IMR-90 (cell line): ENCODE data around the gene TSPAN14. TPM values are rescaled to one million over a fixed set of nuclear protein-coding genes. Genes with fewer than 3 reads are reported as not detected.

Experiments used
- ATAC-seq: fragments of 200-7000 bp; cut with Tn5 transposase; 2 replicates; pipeline ENCODE4 v1.9.1; 2020; ENCODE audit warnings: low read depth, mild to moderate bottlenecking, moderate library complexity
- BruUV-seq: library from RNA; stranded (reverse); fragments of 400-500 nt; replicated peaks from 2 replicates; lab custom pipeline; 2021; lab: Mats Ljungman, UMichigan
- CTCF ChIA-PET: fragments of 300-600 bp; formaldehyde crosslinking; extraction: SDS; loops from one replicate; lab custom pipeline; 2021; ENCODE audit warnings: antibody characterized with exemption; lab: Yijun Ruan, JAX
- POLR2A ChIA-PET: fragments of 300-600 bp; sonication (Branson Sonifier 250); formaldehyde crosslinking; loops from one replicate; lab custom pipeline; 2022; ENCODE audit warnings: antibody characterized with exemption; ENCODE audit not compliant: unreplicated experiment; lab: Charles Lee
- DNase-seq: peaks from one replicate; pipeline ENCODE4 v3.0.0; 2013
- H2AFZ ChIP-seq: replicated peaks from 2 replicates; pipeline ENCODE3; 2013; ENCODE audit warnings: low read length, mild to moderate bottlenecking; ENCODE audit not compliant: poor library complexity
- H2AK5ac ChIP-seq: 2 replicates; pipeline ENCODE4 v1.6.1; 2013; ENCODE audit warnings: low read depth, low read length, inconsistent platforms
- H2AK9ac ChIP-seq: replicated peaks from 2 replicates; pipeline ENCODE3; 2013; ENCODE audit warnings: mild to moderate bottlenecking, low read depth, low read length, moderate library complexity; ENCODE audit not compliant: poor library complexity
- H2BK120ac ChIP-seq: 2 replicates; pipeline ENCODE4 v1.6.1; 2013; ENCODE audit warnings: low read depth, low read length, inconsistent platforms
- H2BK15ac ChIP-seq: 3 replicates; pipeline ENCODE4 v1.6.1; 2013; ENCODE audit warnings: low read depth, low read length, inconsistent platforms
- H2BK20ac ChIP-seq: 2 replicates; pipeline ENCODE4 v1.6.1; 2013; ENCODE audit warnings: low read depth, mild to moderate bottlenecking, inconsistent platforms, low read length, moderate library complexity
- H2BK5ac ChIP-seq: 2 replicates; pipeline ENCODE4 v1.6.1; 2013; ENCODE audit warnings: mild to moderate bottlenecking, low read depth, low read length, inconsistent platforms; ENCODE audit not compliant: poor library complexity, severe bottlenecking
- H3K14ac ChIP-seq: replicated peaks from 2 replicates; pipeline ENCODE4 v1.6.1; 2013; ENCODE audit warnings: low read depth, low read length, inconsistent platforms
- H3K18ac ChIP-seq: 2 replicates; pipeline ENCODE4 v1.6.1; 2013; ENCODE audit warnings: low read depth, low read length, control low read depth
- H3K23ac ChIP-seq: 2 replicates; pipeline ENCODE4 v1.6.1; 2013; ENCODE audit warnings: low read depth, low read length, inconsistent platforms
- H3K27ac ChIP-seq: 2 replicates; pipeline ENCODE4 v1.5.1; 2013; ENCODE audit warnings: mild to moderate bottlenecking, control low read depth, low read length; ENCODE audit not compliant: insufficient read depth
- H3K27me3 ChIP-seq: 2 replicates; pipeline ENCODE4 v1.6.1; 2013; ENCODE audit warnings: low read length; ENCODE audit not compliant: control insufficient read depth, insufficient read depth
- H3K36me3 ChIP-seq: 2 replicates; pipeline ENCODE4 v1.6.1; 2013; ENCODE audit warnings: low read length, mixed read lengths; ENCODE audit not compliant: control insufficient read depth, insufficient read depth
- H3K4ac ChIP-seq: 2 replicates; pipeline ENCODE4 v1.6.1; 2013; ENCODE audit warnings: low read depth, low read length, inconsistent platforms
- H3K4me1 ChIP-seq: 2 replicates; pipeline ENCODE4 v1.6.1; 2013; ENCODE audit warnings: low read length, mixed read lengths; ENCODE audit not compliant: control insufficient read depth, insufficient read depth
- H3K4me2 ChIP-seq: 2 replicates; pipeline ENCODE4 v1.6.1; 2013; ENCODE audit warnings: low read depth, mild to moderate bottlenecking, control low read depth, low read length, moderate library complexity
- H3K4me3 ChIP-seq: 2 replicates; pipeline ENCODE4 v1.5.1; 2013; ENCODE audit warnings: low read depth, mild to moderate bottlenecking, control low read depth, low read length, moderate library complexity; ENCODE audit not compliant: insufficient read depth
- H3K56ac ChIP-seq: 2 replicates; pipeline ENCODE4 v1.6.1; 2013; ENCODE audit warnings: low read length, inconsistent platforms; ENCODE audit not compliant: insufficient read depth; ENCODE audit errors: extremely low read depth
- H3K79me1 ChIP-seq, 2 experiments: 2 replicates each; pipeline ENCODE4 v1.6.1; 2013; ENCODE audit warnings: low read length in 2 of 2, inconsistent platforms in 1 of 2, low read depth in 1 of 2
- H3K9ac ChIP-seq: 2 replicates; pipeline ENCODE4 v1.6.1; 2013; ENCODE audit warnings: low read depth, low read length, control low read depth
- H3K9me1 ChIP-seq: 2 replicates; pipeline ENCODE4 v1.6.1; 2013; ENCODE audit warnings: low read length, inconsistent platforms; ENCODE audit not compliant: insufficient read depth
- H3K9me3 ChIP-seq: 2 replicates; pipeline ENCODE4 v1.6.1; 2013; ENCODE audit warnings: low read length; ENCODE audit not compliant: control insufficient read depth, insufficient read depth
- H4K20me1 ChIP-seq: 2 replicates; pipeline ENCODE4 v1.6.1; 2013; ENCODE audit warnings: low read length, inconsistent platforms; ENCODE audit not compliant: insufficient read depth
- H4K5ac ChIP-seq: 2 replicates; pipeline ENCODE4 v1.6.1; 2013; ENCODE audit warnings: mild to moderate bottlenecking, low read depth, low read length, control low read depth
- H4K8ac ChIP-seq, 2 experiments: 2 replicates each; pipeline ENCODE4 v1.6.1; 2013; ENCODE audit warnings: low read depth in 2 of 2, low read length in 2 of 2, control low read depth in 1 of 2, inconsistent platforms in 1 of 2
- H4K91ac ChIP-seq: 2 replicates; pipeline ENCODE4 v1.6.1; 2013; ENCODE audit warnings: low read depth, low read length, inconsistent platforms; ENCODE audit not compliant: insufficient read depth
- BHLHE40 ChIP-seq: fragments of 150-350 bp; IDR thresholded peaks from 2 replicates; pipeline ENCODE4 v1.6.1; 2016; ENCODE audit warnings: mild to moderate bottlenecking, low read depth, low read length
- CHD1 ChIP-seq: IDR thresholded peaks from 2 replicates; pipeline ENCODE4 v1.6.1; 2012; ENCODE audit warnings: low read depth, low read length, improper control_type of control experiment
- CTCF ChIP-seq: conservative IDR thresholded peaks from 2 replicates; pipeline ENCODE4 v1.5.1; 2012; ENCODE audit warnings: mild to moderate bottlenecking, low read depth, low read length, improper control_type of control experiment
- FOS ChIP-seq: fragments of 150-350 bp; IDR thresholded peaks from 2 replicates; pipeline ENCODE4 v1.6.1; 2016; ENCODE audit warnings: low read depth, low read length
- MAZ ChIP-seq: IDR thresholded peaks from 2 replicates; pipeline ENCODE4 v1.6.1; 2012; ENCODE audit warnings: low read depth, mild to moderate bottlenecking, low read length, improper control_type of control experiment, moderate library complexity, borderline replicate concordance
- MXI1 ChIP-seq: IDR thresholded peaks from 2 replicates; pipeline ENCODE4 v1.6.1; 2012; ENCODE audit warnings: low read depth, mild to moderate bottlenecking, low read length, moderate library complexity, borderline replicate concordance
- NFE2L2 ChIP-seq: fragments of 150-350 bp; IDR thresholded peaks from 2 replicates; pipeline ENCODE4 v1.6.1; 2016; ENCODE audit warnings: low read depth, mild to moderate bottlenecking, low read length
- RAD21 ChIP-seq: IDR thresholded peaks from 2 replicates; pipeline ENCODE4 v1.6.1; 2012; ENCODE audit warnings: low read length, improper control_type of control experiment
- RCOR1 ChIP-seq: IDR thresholded peaks from 2 replicates; pipeline ENCODE4 v1.6.1; 2012; ENCODE audit warnings: mild to moderate bottlenecking, low read length, improper control_type of control experiment; ENCODE audit not compliant: insufficient replicate concordance
- RFX5 ChIP-seq: IDR thresholded peaks from 2 replicates; pipeline ENCODE4 v1.8.0; 2012; ENCODE audit warnings: low read depth, mild to moderate bottlenecking, low read length, moderate library complexity
- USF2 ChIP-seq: fragments of 150-350 bp; IDR thresholded peaks from 2 replicates; pipeline ENCODE4 v1.6.1; 2017; ENCODE audit warnings: mild to moderate bottlenecking, antibody characterized with exemption, low read length, low read depth
- WGBS, 2 experiments: methylation state at CpG; one replicate each; pipeline versions ENCODE4 v1.1.5 to v1.1.7; 2013; ENCODE audit warnings: missing lambda C conversion rate in 2 of 2; ENCODE audit not compliant: insufficient read length in 1 of 2; ENCODE audit errors: extremely low coverage in 2 of 2; 5-methylcytosine and 5-hydroxymethylcytosine counted together
- dilution Hi-C: fragments of 300-500 bp; cut with HindIII; formaldehyde crosslinking; loops from one replicate; pipeline ENCODE4 v1.14.3; 2018; ENCODE audit warnings: low sequenced_read_pairs; ENCODE audit not compliant: unreplicated experiment
- in situ Hi-C: fragments of 300-500 bp; cut with MboI; formaldehyde crosslinking; loops from 3 replicates; pipeline ENCODE4 v1.14.3; 2019; ENCODE audit warnings: low sequenced_read_pairs, inconsistent platforms, mixed read lengths
- intact Hi-C: fragments of 100-400 bp; cut with micrococcal nuclease; formaldehyde crosslinking; loops from 2 replicates; pipeline ENCODE4 v1.10.0; 2022
- polyA plus RNA-seq, 3 experiments: library from polyadenylated mRNA; depleted of rRNA; stranded (reverse); fragments of >200 nt; gene quantifications; 2 replicates each; pipeline ENCODE4 v1.2.3, GENCODE V29; 2012; ENCODE audit warnings: low replicate concordance in 1 of 3
- total RNA-seq: library from RNA; depleted of rRNA; stranded (reverse); fragments of >200 nt; gene quantifications from 2 replicates; pipeline ENCODE4 v1.2.3, GENCODE V29; 2012
- TF ChIP-seq, protein P1 (sequence below): fragments of 150-350 bp; IDR thresholded peaks from 2 replicates; pipeline ENCODE4 v1.6.1; 2016; ENCODE audit warnings: low read depth, mild to moderate bottlenecking, low read length, moderate library complexity, borderline replicate concordance

TSPAN14 gene
- total and polyA plus RNA-seq, 2 of the 4 experiments (the other 2 are of a cell fraction): 18.5 to 43.0 TPM

GRCh38 chr10:80518143-80518806, 64.2 kb downstream of the TSPAN14 start:
- Histone ChIP-seq H2BK5ac (no peak overlapping the region), H3K23ac (no peak overlapping the region), H3K27me3 (no peaks in the 10 kb centered on the region), H3K4me2 (no peak overlapping the region), H3K4me3 (no peak overlapping the region), H2BK15ac (no peak overlapping the region), H3K79me1 (no peaks in the 10 kb centered on the region; a peak in 2 of 4 replicates), H2AK5ac (no peak overlapping the region), H4K8ac (no peak overlapping the region), H4K91ac (no peak overlapping the region), H3K4me1 (no peaks in the 10 kb centered on the region), H3K9me3 (no peaks in the 10 kb centered on the region), H3K9me1 (no peaks in the 10 kb centered on the region; the same call in 1 of the 2 replicates), H2BK20ac (no peak overlapping the region), H2AFZ (no peak overlapping the region), H2AK9ac (no peak overlapping the region), H4K5ac (no peak overlapping the region), H3K27ac (no peak overlapping the region), H3K9ac (no peak overlapping the region), H3K14ac (no peak overlapping the region), H3K56ac (no peak overlapping the region), H3K18ac (no peak overlapping the region), H3K36me3 (peaks cover 46% of the 10 kb centered on the region), H4K20me1 (no peaks in the 10 kb centered on the region), H2BK120ac (no peak overlapping the region), H3K4ac (no peak overlapping the region)
- in situ Hi-C loops (no loop called here), intact Hi-C loops (no loop called here), dilution Hi-C loops (no loop called here)
- POLR2A ChIA-PET: no interaction called here
- no peak for ATAC-seq
- no TSS peak for BruUV-seq
- CTCF ChIA-PET: interaction anchor here (1.1 kb wide), 1 partner anchor 12 kb away, joined by 3 read pairs; no protein-coding TSS in a partner anchor
- WGBS, 2 experiments: 95% methylated on average over 8 of the region's 17 CpGs; no CpG with 5 or more reads in 1 of the 2 experiments
- TF ChIP-seq MXI1: no peak
- TF ChIP-seq BHLHE40: no peak
- no peak for TF ChIP-seq NFE2L2
- no peak for TF ChIP-seq CHD1
- no peak for TF ChIP-seq CTCF
- TF ChIP-seq USF2: no peak
- no peak for TF ChIP-seq MAZ
- TF ChIP-seq, protein P1, sequence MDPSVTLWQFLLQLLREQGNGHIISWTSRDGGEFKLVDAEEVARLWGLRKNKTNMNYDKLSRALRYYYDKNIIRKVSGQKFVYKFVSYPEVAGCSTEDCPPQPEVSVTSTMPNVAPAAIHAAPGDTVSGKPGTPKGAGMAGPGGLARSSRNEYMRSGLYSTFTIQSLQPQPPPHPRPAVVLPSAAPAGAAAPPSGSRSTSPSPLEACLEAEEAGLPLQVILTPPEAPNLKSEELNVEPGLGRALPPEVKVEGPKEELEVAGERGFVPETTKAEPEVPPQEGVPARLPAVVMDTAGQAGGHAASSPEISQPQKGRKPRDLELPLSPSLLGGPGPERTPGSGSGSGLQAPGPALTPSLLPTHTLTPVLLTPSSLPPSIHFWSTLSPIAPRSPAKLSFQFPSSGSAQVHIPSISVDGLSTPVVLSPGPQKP: no peak
- TF ChIP-seq FOS: no peak
- no peak for TF ChIP-seq RCOR1
- no peak for TF ChIP-seq RFX5
- no peak for TF ChIP-seq RAD21
- no peak for DNase-seq
